H1 (cell line): ENCODE measurements around the gene SEMA3A. TPM values are rescaled to one million over a fixed set of nuclear protein-coding genes. Genes with fewer than 3 reads are reported as not detected.

Experiments
- ATF3 ChIP-seq: IDR thresholded peaks from 2 replicates; pipeline ENCODE4 v1.6.1; 2011; ENCODE audit warnings: low read depth, mild to moderate bottlenecking, low read length; ENCODE audit not compliant: insufficient read depth
- BCL11A ChIP-seq, 2 experiments: IDR thresholded peaks; one replicate each; pipeline ENCODE4 v1.6.1; 2011; ENCODE audit warnings: low read depth in 2 of 2, low read length in 2 of 2, mild to moderate bottlenecking in 2 of 2
- BRCA1 ChIP-seq: IDR thresholded peaks from 2 replicates; pipeline ENCODE4 v1.6.1; 2012; ENCODE audit warnings: low read depth, low read length, improper control_type of control experiment
- CBX5 ChIP-seq: fragments of 300-800, 300-1000 bp; sonication (generic); IDR thresholded peaks from 2 replicates; pipeline ENCODE4 v1.7.1; 2016; ENCODE audit warnings: antibody characterized with exemption, low read length, low read depth
- CREB1 ChIP-seq: IDR thresholded peaks from 2 replicates; pipeline ENCODE4 v1.6.1; 2012; ENCODE audit warnings: inconsistent platforms
- CTBP2 ChIP-seq: IDR thresholded peaks from 2 replicates; pipeline ENCODE4 v1.7.0; 2011; ENCODE audit warnings: borderline replicate concordance, mild to moderate bottlenecking, moderate library complexity, mixed read lengths, low read length; ENCODE audit not compliant: insufficient read depth, insufficient read length
- CTCF ChIP-seq, 3 experiments: IDR thresholded peaks; 1 replicate in 2 of 3; 2 replicates in 1 of 3; pipeline versions ENCODE4 v1.5.1 to v1.6.1; 2011; ENCODE audit warnings: low read length in 3 of 3, mild to moderate bottlenecking in 3 of 3, inconsistent platforms in 2 of 3, low read depth in 1 of 3, moderate library complexity in 1 of 3; ENCODE audit not compliant: insufficient read depth in 1 of 3; ENCODE audit errors: control extremely low read depth in 1 of 3
- EP300 ChIP-seq, 2 experiments: IDR thresholded peaks; 1 replicate in 1 of 2; 2 replicates in 1 of 2; pipeline ENCODE4 v1.6.1; 2011 to 2012; ENCODE audit warnings: low read depth in 2 of 2, low read length in 2 of 2, mild to moderate bottlenecking in 2 of 2, borderline replicate concordance in 1 of 2, inconsistent platforms in 1 of 2, moderate library complexity in 1 of 2
- HDAC2 ChIP-seq, 2 experiments: fragments of 300-600 bp in 1 of 2; sonication (generic) in 1 of 2; IDR thresholded peaks; 2 replicates each; pipeline ENCODE4 v1.6.1; 2011 to 2012; ENCODE audit warnings: low read depth in 2 of 2, low read length in 2 of 2, mild to moderate bottlenecking in 2 of 2, moderate library complexity in 2 of 2, borderline replicate concordance in 1 of 2, inconsistent platforms in 1 of 2
- MAFK ChIP-seq: IDR thresholded peaks from 2 replicates; pipeline ENCODE4 v1.6.1; 2012; ENCODE audit warnings: low read depth, mild to moderate bottlenecking, improper control_type of control experiment, low read length
- NANOG ChIP-seq: IDR thresholded peaks from 2 replicates; pipeline ENCODE4 v1.6.1; 2011; ENCODE audit warnings: low read length, low read depth, mild to moderate bottlenecking, inconsistent platforms; ENCODE audit not compliant: insufficient read depth, poor library complexity, severe bottlenecking
- NRF1 ChIP-seq: IDR thresholded peaks from 2 replicates; pipeline ENCODE4 v1.6.1; 2011; ENCODE audit warnings: mild to moderate bottlenecking, low read depth, low read length, improper control_type of control experiment
- POLR2AphosphoS5 ChIP-seq: IDR thresholded peaks from 2 replicates; pipeline ENCODE4 v1.6.1; 2011; ENCODE audit warnings: low read depth, low read length
- RFX5 ChIP-seq: IDR thresholded peaks from 2 replicates; pipeline ENCODE4 v1.6.1; 2011; ENCODE audit warnings: low read depth, low read length, improper control_type of control experiment, borderline replicate concordance
- SAP30 ChIP-seq: fragments of 300-600 bp; sonication (generic); IDR thresholded peaks from 2 replicates; pipeline ENCODE4 v1.7.1; 2012; ENCODE audit warnings: low read length, moderate library complexity, mild to moderate bottlenecking, inconsistent platforms; ENCODE audit not compliant: insufficient read depth, insufficient replicate concordance
- TEAD4 ChIP-seq: IDR thresholded peaks from 2 replicates; pipeline ENCODE4 v1.6.1; 2012; ENCODE audit warnings: low read depth, low read length, inconsistent platforms, mixed read lengths
- polyA plus RNA-seq, 7 experiments: library from polyadenylated mRNA; depleted of rRNA in 3 of 7; stranded (reverse) in 5 of 7; unstranded in 2 of 7; fragments of >200 nt in 5 of 7; fragments of 200-250 nt in 2 of 7; gene quantifications; 1 replicate in 5 of 7; 2 replicates in 1 of 7; 4 replicates in 1 of 7; pipeline versions ENCODE4 v1.2.1 to v1.2.3, GENCODE V29; 2011 to 2013; ENCODE audit warnings: missing spikeins in 2 of 7, mixed read lengths in 2 of 7
- total RNA-seq: library from RNA; stranded (reverse); fragmentation: NEBNext Ultra II Directional; extraction: Animal tissue kit (Norgen Biotek cat#: 25700); gene quantifications from 2 replicates; pipeline ENCODE4 v1.2.1, GENCODE V29; 2021

The SEMA3A gene
- total and polyA plus RNA-seq, 2 of the 8 experiments (the other 6 are each of a cell fraction or from before 2014, with no cell fraction given): 8.1 to 45.9 TPM

GRCh38 chr7:84194484-84195271, at the start of gene SEMA3A (continued):
- TF ChIP-seq POLR2AphosphoS5: no peak
- no peak for TF ChIP-seq EP300 (IDR thresholded peaks at IDR 0.05; ENCODE audit: borderline replicate concordance in 1 of 2, low read depth in 2 of 2, low read length in 2 of 2)
- no peak for TF ChIP-seq BRCA1
- TF ChIP-seq HDAC2 (IDR thresholded peaks at IDR 0.05; ENCODE audit: borderline replicate concordance in 1 of 2, low read depth in 2 of 2, low read length in 2 of 2): 0 out of 4 replicates have a peak, but pooled peaks of 1 of the 2 experiments have one; percentile 15
- no peak for TF ChIP-seq NANOG
- TF ChIP-seq CREB1: no peak
- no peak for TF ChIP-seq TEAD4
- peak; percentile 38 for TF ChIP-seq SAP30
- TF ChIP-seq RFX5: no peak
- TF ChIP-seq CTCF (IDR thresholded peaks at IDR 0.05; ENCODE audit: control extremely low read depth in 1 of 3, insufficient read depth in 1 of 3, low read depth in 1 of 3, low read length in 3 of 3): no peak
- TF ChIP-seq ATF3: no peak
- TF ChIP-seq CBX5: no peak
- no peak for TF ChIP-seq BCL11A (IDR thresholded peaks at IDR 0.05; ENCODE audit: low read depth in 2 of 2, low read length in 2 of 2)
- TF ChIP-seq NRF1: no peak
- no peak for TF ChIP-seq MAFK
- no peak for TF ChIP-seq CTBP2
